Measurements from ENCODE around the gene OXCT2. TPM values are rescaled to one million over a fixed set of nuclear protein-coding genes. Genes with fewer than 3 reads are reported as not detected.

OXCT2 gene
- 0.35 to 0.67 TPM (median 0.43 TPM) in 5 replicates for total RNA-seq (2022; extraction: Qiagen RNA extraction)

DNA sequence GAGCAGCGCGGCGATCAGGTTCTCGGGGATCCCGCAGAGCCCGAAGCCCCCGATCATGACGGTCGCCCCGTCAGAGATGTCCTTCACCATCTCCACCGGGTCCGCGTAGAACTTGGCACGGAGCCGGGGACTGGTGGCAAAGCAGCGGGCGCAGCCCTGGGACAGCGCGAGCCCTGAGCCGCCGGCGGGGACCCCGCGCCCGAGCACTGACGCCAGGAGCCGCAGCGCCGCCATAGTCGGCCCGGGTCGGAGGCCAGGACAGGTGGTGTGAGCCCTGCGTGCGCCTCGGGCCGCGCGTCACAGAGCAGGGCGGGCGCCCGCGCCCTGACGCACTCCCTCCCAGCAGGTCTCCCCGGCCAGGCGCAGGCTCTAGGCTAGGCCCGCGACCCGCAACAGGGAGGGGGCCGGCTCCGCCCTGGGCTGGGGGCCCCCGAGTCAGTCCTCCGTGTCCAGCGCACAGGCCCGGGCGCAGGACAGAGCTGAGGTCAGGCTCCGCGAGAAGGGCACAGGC lies at the start of gene OXCT2:
Gene OXCT2, minus strand, starts transcription at position 327 of the 511 bp plus-strand sequence. Its CDS starts 93 bp downstream, at position 234.

DNA sequence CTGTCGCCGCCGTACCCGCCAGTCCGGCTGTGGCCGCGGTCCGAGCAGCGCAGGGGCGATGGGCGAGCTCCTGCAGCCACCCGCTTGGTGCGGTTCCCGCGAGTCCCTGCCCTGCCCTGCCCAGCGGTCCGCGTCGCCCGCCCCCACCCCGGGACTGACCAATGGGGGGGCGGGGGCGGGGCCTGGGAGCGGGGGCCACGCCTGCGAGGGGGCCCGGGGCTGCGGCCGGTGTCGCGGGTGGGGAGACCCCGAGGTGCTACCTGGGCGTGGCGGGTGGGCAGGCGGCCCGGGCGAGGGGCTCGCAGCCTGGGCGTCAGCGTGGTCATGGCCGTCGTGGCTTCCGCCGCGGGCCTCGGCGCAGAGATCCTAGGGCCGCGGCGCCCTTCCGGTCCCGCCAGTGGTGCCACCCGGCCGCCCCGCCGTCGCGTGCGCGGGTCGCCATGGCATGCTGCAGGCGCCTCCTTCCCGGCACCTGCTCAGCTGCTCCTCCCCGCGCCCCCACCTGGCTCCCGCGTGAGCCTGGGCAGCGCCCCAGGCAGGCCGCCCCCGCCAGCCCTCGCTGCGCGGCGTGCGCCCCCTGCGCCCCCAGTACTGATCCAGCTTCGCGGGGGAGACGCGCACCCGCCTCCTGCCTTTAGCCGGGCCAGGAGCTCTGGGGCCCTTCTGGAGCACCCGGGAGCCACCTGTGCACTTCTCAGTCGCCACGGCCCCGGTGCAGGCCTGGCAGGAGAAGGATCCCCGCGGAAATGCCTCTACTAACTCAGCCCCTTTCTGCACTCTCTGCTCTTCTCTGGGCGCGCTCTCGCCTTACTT lies 17.8 kb upstream of the OXCT2 start, which contains the start of gene BMP8B:
Gene BMP8B, minus strand, starts transcription at position 108 of the 813 bp plus-strand sequence. CDS start 380 bp downstream, outside the sequence.

DNA sequence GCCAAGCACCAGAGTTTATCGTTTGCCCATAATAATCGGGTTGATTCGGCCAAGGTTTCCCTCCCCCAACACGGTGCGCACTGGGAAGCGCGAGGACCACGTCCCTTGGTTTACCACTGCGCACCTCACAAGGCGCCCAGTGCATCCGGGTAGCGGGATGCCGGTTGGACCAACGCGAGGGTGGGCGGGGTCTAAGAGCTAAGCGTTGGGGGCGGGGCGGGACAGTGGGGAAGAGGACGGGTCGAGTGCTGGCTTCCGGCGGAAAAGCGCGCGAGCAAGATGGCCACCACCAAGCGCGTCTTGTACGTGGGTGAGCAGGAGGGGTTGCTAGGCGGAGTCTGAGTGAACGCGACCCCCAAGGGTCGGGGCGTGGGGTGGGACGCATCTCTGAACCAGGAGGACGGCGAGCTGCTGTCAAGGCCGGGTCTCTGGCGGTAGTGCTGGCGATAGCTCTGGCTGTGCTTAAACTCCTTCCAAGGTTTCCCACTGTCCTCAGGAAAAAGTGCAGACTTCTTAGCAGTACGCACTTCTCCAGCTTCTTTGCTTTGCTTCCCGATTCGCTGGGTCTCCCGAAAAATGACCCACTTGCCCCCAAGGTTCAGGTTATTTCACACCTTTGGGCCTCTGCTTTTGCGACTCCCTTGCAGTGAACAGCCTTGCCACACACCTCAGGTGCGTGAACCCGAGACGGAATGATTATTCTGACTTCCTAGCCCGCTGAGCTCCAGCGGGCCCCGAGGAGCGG lies 32.4 kb downstream of the OXCT2 start, which contains the start of gene PPIE:
Gene PPIE, plus strand, starts transcription at position 261 of the 745 bp plus-strand sequence. Its CDS starts 19 bp downstream, at position 280.

Other genes starting within 250 kb of the OXCT2 start
- 120 to 160 TPM (median 124 TPM) in 5 replicates for gene PABPC4, start 194.6 kb downstream of the OXCT2 start, total RNA-seq (2022; extraction: Qiagen RNA extraction)
- gene HEYL, start 131.7 kb downstream of the OXCT2 start, total RNA-seq (2022; extraction: Qiagen RNA extraction), result 2.9 to 3.6 TPM (median 3.4 TPM) in 5 replicates
- not detected in 5 replicates for gene NT5C1A, start 99.2 kb downstream of the OXCT2 start, total RNA-seq (2022; extraction: Qiagen RNA extraction)
- 0.14 to 0.39 TPM (median 0.22 TPM) in 5 replicates for gene HPCAL4, start 79.9 kb downstream of the OXCT2 start, total RNA-seq (2022; extraction: Qiagen RNA extraction)
- 38.2 to 43.5 TPM (median 39.8 TPM) in 5 replicates for gene PPIE, start 32.5 kb downstream of the OXCT2 start, total RNA-seq (2022; extraction: Qiagen RNA extraction)
- 3.8 to 5.5 TPM (median 5.0 TPM) in 5 replicates for gene BMP8B, start 17.5 kb upstream of the OXCT2 start, total RNA-seq (2022; extraction: Qiagen RNA extraction)
- 13.2 to 19.5 TPM (median 15.0 TPM) in 5 replicates for gene TRIT1, start 112.2 kb upstream of the OXCT2 start, total RNA-seq (2022; extraction: Qiagen RNA extraction)
- gene MYCL, start 130.6 kb upstream of the OXCT2 start, total RNA-seq (2022; extraction: Qiagen RNA extraction), result 1.1 to 1.6 TPM (median 1.4 TPM) in 5 replicates
- gene MFSD2A, start 183.8 kb upstream of the OXCT2 start, total RNA-seq (2022; extraction: Qiagen RNA extraction), result 7.0 to 7.7 TPM (median 7.6 TPM) in 5 replicates

Measured in A549 treated with Hydrocortisone at 1 μM for 4 hours (cell line).